A549 (cell line): ENCODE results near the gene DET1.
"Not testable (repeated sequence)": the region's sequence is repeated elsewhere in the genome, so short reads cannot be mapped to it uniquely, and the experiment has no call there.

Experiments used
- BHLHE40 ChIP-seq: IDR thresholded peaks from 2 replicates; pipeline ENCODE4 v1.6.1; 2012; ENCODE audit warnings: low read depth, low read length, inconsistent platforms
- CTCF ChIP-seq: fragments of >200 bp; sonication (Bioruptor Twin); formaldehyde crosslinking; IDR thresholded peaks from 3 replicates; pipeline ENCODE4 v1.5.1; 2016
- NPAS2 ChIP-seq: fragments of 250-450 bp; sonication (Bioruptor Pico); IDR thresholded peaks from 2 replicates; pipeline ENCODE4 v1.8.0; 2022; ENCODE audit warnings: mild to moderate bottlenecking, moderate library complexity, borderline replicate concordance
- POLR2A ChIP-seq: IDR thresholded peaks from 2 replicates; pipeline ENCODE4 v1.6.1; 2012; ENCODE audit warnings: mild to moderate bottlenecking, low read length

GRCh38 chr15:88558026-88558425, 11.5 kb upstream of the DET1 start:
- TF ChIP-seq POLR2A, NPAS2, CTCF, BHLHE40: not testable (repeated sequence)
